Left kidney (tissue), 2 donors: ENCODE data around the gene JTB. TPM values are rescaled to one million over a fixed set of nuclear protein-coding genes. Genes with fewer than 3 reads are reported as not detected.
"Not testable (repeated sequence)": the region's sequence is repeated elsewhere in the genome, so short reads cannot be mapped to it uniquely, and the experiment has no call there.

Experiments
- DNase-seq: peaks from one replicate; pipeline ENCODE4 v3.0.0-alpha.2; 2013
- polyA plus RNA-seq: library from polyadenylated mRNA; unstranded; fragments of 120-200 nt; gene quantifications from one replicate; pipeline ENCODE4 v1.2.1, GENCODE V29; 2013; ENCODE audit not compliant: insufficient read length

Gene JTB
- polyA plus RNA-seq, 1 donor, result 89.6 TPM

- DNase-seq, result no peak
These were observed 6.8 kb upstream of the JTB start for GRCh38 chr1:153984123-153984894.

GRCh38 chr1:153981735-153982134 is 4.3 kb upstream of the JTB start:
- not testable (repeated sequence) for DNase-seq

- DNase-seq, result not testable (repeated sequence)
These were observed 1.6 kb upstream of the JTB start for GRCh38 chr1:153979091-153979490.

- no peak for DNase-seq
These were observed 918 bp upstream of the JTB start for GRCh38 chr1:153978274-153978909.

GRCh38 chr1:153976819-153977249 is 640 bp downstream of the JTB start:
- DNase-seq, result no peak

- DNase-seq, result no peak
These were observed 3.9 kb downstream of the JTB start for GRCh38 chr1:153973525-153973924.

- no peak for DNase-seq
These were observed 4.4 kb downstream of the JTB start for GRCh38 chr1:153973071-153973470.

- no peak for DNase-seq
These were observed 7.1 kb downstream of the JTB start for GRCh38 chr1:153970346-153970745.

GRCh38 chr1:153968972-153969371 is 8.5 kb downstream of the JTB start:
- no peak for DNase-seq

- no peak for DNase-seq
These were observed 9.1 kb downstream of the JTB start for GRCh38 chr1:153968408-153968807.

GRCh38 chr1:153968000-153968363 is 9.5 kb downstream of the JTB start:
- no peak for DNase-seq

- DNase-seq, result peak; percentile 96
These were observed 10.1 kb downstream of the JTB start, which contains the start of gene CREB3L4 for GRCh38 chr1:153967107-153967999. Gene CREB3L4, plus strand, starts transcription at chr1:153967902. Its CDS starts 624 bp downstream, at chr1:153968526.

- no peak for DNase-seq
These were observed 13.6 kb downstream of the JTB start for GRCh38 chr1:153963850-153964331.

GRCh38 chr1:153963030-153963849 is 14.2 kb downstream of the JTB start, which contains the start of gene SLC39A1:
Gene SLC39A1, minus strand, starts transcription at chr1:153963537. Its CDS starts 822 bp downstream, at chr1:153962715.
- DNase-seq, result peak; percentile 99

GRCh38 chr1:153962088-153963029 is 15.1 kb downstream of the JTB start:
- no peak for DNase-seq

- no peak for DNase-seq
These were observed 16.1 kb downstream of the JTB start for GRCh38 chr1:153961421-153961820.

GRCh38 chr1:153960206-153960605 is 17.3 kb downstream of the JTB start:
- no peak for DNase-seq

- DNase-seq, result no peak
These were observed 18.0 kb downstream of the JTB start for GRCh38 chr1:153959454-153959853.

- no peak for DNase-seq
These were observed 18.6 kb downstream of the JTB start for GRCh38 chr1:153958961-153959260.
